SU-DHL-6 (cell line): ENCODE measurements around the gene PTPRN2.

Experiments used
- H2AFZ ChIP-seq: fragments of 200-600 bp; sonication (generic); 2 replicates; pipeline ENCODE4 v1.6.1; 2014; ENCODE audit warnings: low read depth, mild to moderate bottlenecking, moderate library complexity, mixed read lengths, antibody characterized with exemption, low read length; ENCODE audit not compliant: severe bottlenecking
- H3F3A ChIP-seq: fragments of 200-600 bp; shearing (Covaris generic); 2 replicates; pipeline ENCODE4 v1.6.0; 2016; ENCODE audit warnings: antibody characterized with exemption, mild to moderate bottlenecking; ENCODE audit not compliant: insufficient read depth
- H3K27ac ChIP-seq: fragments of 200-600 bp; sonication (generic); 2 replicates; pipeline ENCODE4 v1.5.1; 2016; ENCODE audit warnings: low read depth, mild to moderate bottlenecking, low read length, moderate library complexity, mixed read lengths
- H3K27me3 ChIP-seq: fragments of 200-600 bp; sonication (generic), shearing (Covaris generic); 2 replicates; pipeline ENCODE4 v1.6.0; 2014; ENCODE audit warnings: mild to moderate bottlenecking, low read length
- H3K36me3 ChIP-seq: fragments of 200-600 bp; sonication (generic); 2 replicates; pipeline ENCODE4 v1.6.1; 2014; ENCODE audit warnings: mild to moderate bottlenecking, low read length, mixed read lengths
- H3K4me2 ChIP-seq: fragments of 300-600, 200-600 bp; shearing (Covaris generic), sonication (generic); 2 replicates; pipeline ENCODE4 v1.6.0; 2014; ENCODE audit warnings: low read length, low read depth, mild to moderate bottlenecking; ENCODE audit not compliant: poor library complexity, severe bottlenecking
- H3K4me3 ChIP-seq: fragments of 200-600 bp; sonication (generic); 2 replicates; pipeline ENCODE4 v1.5.1; 2014; ENCODE audit warnings: antibody characterized with exemption, low read length, mild to moderate bottlenecking, mixed read lengths; ENCODE audit not compliant: insufficient read depth, poor library complexity, severe bottlenecking
- H3K79me2 ChIP-seq: fragments of 200-600 bp; sonication (generic); 2 replicates; pipeline ENCODE4 v1.6.1; 2014; ENCODE audit warnings: mild to moderate bottlenecking, low read length, moderate library complexity; ENCODE audit not compliant: insufficient read depth
- H3K9ac ChIP-seq: fragments of 200-600 bp; sonication (generic); 2 replicates; pipeline ENCODE4 v1.7.0; 2014; ENCODE audit warnings: mild to moderate bottlenecking, low read length
- H3K9me2 ChIP-seq: fragments of 200-600 bp; sonication (generic); replicated peaks from 2 replicates; pipeline ENCODE4 v1.6.1; 2014; ENCODE audit warnings: low read length; ENCODE audit not compliant: insufficient read depth
- H3K9me3 ChIP-seq: fragments of 200-600 bp; sonication (generic); 2 replicates; pipeline ENCODE4 v1.6.1; 2014; ENCODE audit warnings: low read length, mixed read lengths; ENCODE audit not compliant: insufficient read depth
- H4K20me1 ChIP-seq: fragments of 200-600 bp; sonication (generic); 2 replicates; pipeline ENCODE4 v1.6.1; 2014; ENCODE audit warnings: low read depth, mild to moderate bottlenecking, antibody characterized with exemption, low read length, moderate library complexity, mixed read lengths
- EZH2phosphoT487 ChIP-seq: fragments of 200-600 bp; sonication (generic), shearing (Covaris generic); conservative IDR thresholded peaks from 2 replicates; pipeline ENCODE4 v1.6.1; 2018; ENCODE audit warnings: mild to moderate bottlenecking, antibody characterized with exemption, low read length, moderate library complexity, mixed read lengths
- TF ChIP-seq, protein P1 (sequence below): fragments of 200-600 bp; sonication (generic); IDR thresholded peaks from one replicate; pipeline ENCODE4 v1.5.1; 2017; ENCODE audit warnings: antibody characterized with exemption, mild to moderate bottlenecking, low read length, moderate library complexity; ENCODE audit not compliant: insufficient read depth, poor library complexity, severe bottlenecking

The PTPRN2 gene

DNA sequence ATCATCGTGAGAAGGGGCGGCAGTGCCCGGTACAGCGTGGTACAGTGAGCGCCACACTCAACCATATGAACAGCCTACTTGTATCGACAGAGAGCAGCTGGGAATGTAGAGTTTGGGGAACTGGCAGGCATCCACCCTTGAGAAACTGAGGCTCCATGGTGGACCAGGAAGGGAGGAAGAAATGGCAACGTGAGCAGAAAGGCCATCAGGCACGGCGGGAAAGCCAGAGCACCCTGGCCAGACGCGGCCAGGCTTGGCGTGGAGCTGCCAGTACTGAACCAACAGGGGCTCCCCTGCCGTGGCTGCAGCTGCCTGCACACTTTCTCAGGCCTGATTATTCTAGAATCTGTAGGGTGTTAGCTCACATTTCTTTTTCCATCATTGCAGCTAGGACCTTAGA, 442.3 kb downstream of the PTPRN2 start:
- H3K79me2 ChIP-seq: no peaks in the 10 kb centered on the region
- H3K9me3 ChIP-seq: peaks cover 12% of the 10 kb centered on the region
- H3F3A ChIP-seq: no peaks in the 10 kb centered on the region
- no peaks in the 10 kb centered on the region for H3K27me3 ChIP-seq
- H3K27ac ChIP-seq: no peak overlapping the region
- no peak overlapping the region for H3K9ac ChIP-seq
- H4K20me1 ChIP-seq: no peaks in the 10 kb centered on the region
- H3K9me2 ChIP-seq: no peaks in the 10 kb centered on the region
- H3K36me3 ChIP-seq: no peaks in the 10 kb centered on the region
- no peak overlapping the region for H3K4me2 ChIP-seq
- no peak overlapping the region for H3K4me3 ChIP-seq
- TF ChIP-seq EZH2phosphoT487: no peak
- TF ChIP-seq, protein P1, sequence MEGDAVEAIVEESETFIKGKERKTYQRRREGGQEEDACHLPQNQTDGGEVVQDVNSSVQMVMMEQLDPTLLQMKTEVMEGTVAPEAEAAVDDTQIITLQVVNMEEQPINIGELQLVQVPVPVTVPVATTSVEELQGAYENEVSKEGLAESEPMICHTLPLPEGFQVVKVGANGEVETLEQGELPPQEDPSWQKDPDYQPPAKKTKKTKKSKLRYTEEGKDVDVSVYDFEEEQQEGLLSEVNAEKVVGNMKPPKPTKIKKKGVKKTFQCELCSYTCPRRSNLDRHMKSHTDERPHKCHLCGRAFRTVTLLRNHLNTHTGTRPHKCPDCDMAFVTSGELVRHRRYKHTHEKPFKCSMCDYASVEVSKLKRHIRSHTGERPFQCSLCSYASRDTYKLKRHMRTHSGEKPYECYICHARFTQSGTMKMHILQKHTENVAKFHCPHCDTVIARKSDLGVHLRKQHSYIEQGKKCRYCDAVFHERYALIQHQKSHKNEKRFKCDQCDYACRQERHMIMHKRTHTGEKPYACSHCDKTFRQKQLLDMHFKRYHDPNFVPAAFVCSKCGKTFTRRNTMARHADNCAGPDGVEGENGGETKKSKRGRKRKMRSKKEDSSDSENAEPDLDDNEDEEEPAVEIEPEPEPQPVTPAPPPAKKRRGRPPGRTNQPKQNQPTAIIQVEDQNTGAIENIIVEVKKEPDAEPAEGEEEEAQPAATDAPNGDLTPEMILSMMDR: no peak
- no peak overlapping the region for H2AFZ ChIP-seq

DNA sequence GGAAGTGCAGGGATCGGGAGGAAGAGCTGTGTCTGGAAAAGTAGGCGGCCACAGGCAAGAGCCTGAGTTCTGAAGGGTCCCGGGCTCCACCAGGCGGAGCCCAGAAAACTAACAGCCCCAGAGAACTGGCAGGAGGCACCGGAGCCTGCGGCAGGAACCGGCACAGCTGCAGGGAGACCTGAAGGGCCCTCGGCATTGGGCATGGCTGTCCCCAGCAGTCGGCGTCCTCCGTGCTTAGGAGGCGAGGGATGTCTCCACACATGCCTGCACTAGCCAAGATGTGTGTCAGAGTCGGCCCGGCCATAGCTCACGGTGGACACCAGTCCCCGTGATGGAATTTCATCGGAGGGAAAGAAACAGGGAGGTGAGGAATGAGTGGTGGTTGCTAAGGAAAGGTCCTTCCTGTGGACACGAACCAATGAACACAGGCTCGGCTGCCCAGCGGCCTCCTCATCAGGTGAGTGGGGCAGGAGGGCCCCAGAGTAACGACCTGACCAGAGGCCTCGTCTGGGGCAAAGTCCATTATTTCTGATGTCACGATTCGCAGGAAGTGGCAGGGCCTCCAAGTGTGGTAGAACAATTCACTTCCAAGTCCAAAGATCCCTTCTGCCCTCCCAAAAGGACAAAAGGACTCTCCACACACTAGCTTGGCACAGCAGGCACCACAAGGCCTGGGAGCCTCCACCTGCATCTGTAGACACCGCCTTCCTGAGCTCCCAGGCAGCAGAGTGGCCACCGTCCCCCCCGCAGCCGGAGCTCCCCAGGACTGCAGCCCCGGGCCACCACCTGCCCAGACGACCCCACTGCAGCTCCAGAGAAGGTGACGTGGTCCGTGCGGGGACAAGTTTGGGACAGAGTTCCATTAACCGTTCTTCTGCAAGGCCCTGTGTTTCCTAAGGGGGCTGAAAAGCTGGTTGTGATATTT, 444.2 kb downstream of the PTPRN2 start:
- TF ChIP-seq, protein P1: no peak
- TF ChIP-seq EZH2phosphoT487: no peak
- H3K9me2 ChIP-seq: no peaks in the 10 kb centered on the region
- no peaks in the 10 kb centered on the region for H3K79me2 ChIP-seq
- no peaks in the 10 kb centered on the region for H3K36me3 ChIP-seq
- no peak overlapping the region for H2AFZ ChIP-seq
- H3K4me2 ChIP-seq: no peak overlapping the region
- no peaks in the 10 kb centered on the region for H4K20me1 ChIP-seq
- no peak overlapping the region for H3K27ac ChIP-seq
- no peaks in the 10 kb centered on the region for H3F3A ChIP-seq
- no peak overlapping the region for H3K4me3 ChIP-seq
- H3K9ac ChIP-seq: no peak overlapping the region
- H3K9me3 ChIP-seq: peaks cover 9% of the 10 kb centered on the region
- H3K27me3 ChIP-seq: no peaks in the 10 kb centered on the region

DNA sequence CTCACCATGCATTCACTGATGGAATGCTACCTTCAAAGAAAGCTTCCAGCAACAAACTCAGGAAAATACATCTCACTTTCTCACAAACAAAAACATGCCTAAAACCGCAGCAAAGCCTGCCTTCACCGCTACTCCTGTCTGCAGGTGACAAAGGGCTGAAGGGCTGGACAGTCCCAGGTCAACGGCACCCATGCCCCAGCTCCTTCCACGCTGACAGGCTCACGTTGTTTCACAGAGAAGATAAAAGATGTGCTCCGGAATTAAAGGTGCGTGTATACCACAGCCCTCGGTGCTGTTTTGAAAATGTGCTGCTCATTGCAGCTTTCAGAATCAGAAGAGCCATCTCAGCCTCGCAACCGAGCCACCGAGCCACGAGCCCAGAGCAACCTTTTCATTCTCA, 445.0 kb downstream of the PTPRN2 start:
- Histone ChIP-seq H3K36me3 (no peaks in the 10 kb centered on the region), H3K27me3 (no peaks in the 10 kb centered on the region), H3K9me2 (no peaks in the 10 kb centered on the region), H3F3A (no peaks in the 10 kb centered on the region), H3K4me3 (no peak overlapping the region), H3K27ac (no peak overlapping the region), H3K4me2 (no peak overlapping the region), H3K9ac (no peak overlapping the region), H4K20me1 (no peaks in the 10 kb centered on the region), H3K9me3 (peaks cover 6% of the 10 kb centered on the region), H3K79me2 (no peaks in the 10 kb centered on the region), H2AFZ (no peak overlapping the region)
- TF ChIP-seq EZH2phosphoT487: no peak
- TF ChIP-seq, protein P1: no peak
